GM19240 (cell line): ENCODE data around the gene NEK6.

Source experiments
- DNase-seq: peaks from one replicate; pipeline ENCODE4 v3.0.0; 2011; ENCODE audit warnings: low spot score; ENCODE audit not compliant: insufficient read length

The NEK6 gene

GRCh38 chr9:124295159-124295794 is 37.5 kb downstream of the NEK6 start:
- no peak for DNase-seq

- DNase-seq: no peak
Observed at GRCh38 chr9:124296094-124296493, 38.3 kb downstream of the NEK6 start.

GRCh38 chr9:124296796-124297550 is 39.2 kb downstream of the NEK6 start:
- DNase-seq: no peak

GRCh38 chr9:124297551-124297901 is 39.8 kb downstream of the NEK6 start:
- DNase-seq: no peak

- no peak for DNase-seq
Observed at GRCh38 chr9:124297915-124298645, 40.3 kb downstream of the NEK6 start.

GRCh38 chr9:124298646-124299235 is 41.0 kb downstream of the NEK6 start:
- DNase-seq: no peak

- no peak for DNase-seq
Observed at GRCh38 chr9:124299515-124300090, 41.9 kb downstream of the NEK6 start.

- no peak for DNase-seq
Observed at GRCh38 chr9:124300312-124300711, 42.6 kb downstream of the NEK6 start.

- no peak for DNase-seq
Observed at GRCh38 chr9:124302921-124303320, 45.2 kb downstream of the NEK6 start.

- DNase-seq: no peak
Observed at GRCh38 chr9:124303762-124304161, 46.0 kb downstream of the NEK6 start.

- DNase-seq: no peak
Observed at GRCh38 chr9:124304285-124304684, 46.5 kb downstream of the NEK6 start.

GRCh38 chr9:124306098-124306735 is 48.5 kb downstream of the NEK6 start:
- no peak for DNase-seq

GRCh38 chr9:124307379-124308030 is 49.8 kb downstream of the NEK6 start:
- no peak for DNase-seq

- no peak for DNase-seq
Observed at GRCh38 chr9:124308606-124309491, 51.1 kb downstream of the NEK6 start.

GRCh38 chr9:124309667-124310084 is 51.9 kb downstream of the NEK6 start:
- DNase-seq: no peak

- no peak for DNase-seq
Observed at GRCh38 chr9:124311283-124311682, 53.5 kb downstream of the NEK6 start.

- DNase-seq: no peak
Observed at GRCh38 chr9:124312290-124313265, 54.8 kb downstream of the NEK6 start.

- no peak for DNase-seq
Observed at GRCh38 chr9:124313940-124314339, 56.2 kb downstream of the NEK6 start.

- no peak for DNase-seq
Observed at GRCh38 chr9:124315882-124316281, 58.1 kb downstream of the NEK6 start.
